CD14-positive monocyte (primary cell): Measurements from ENCODE around the gene ETS1. TPM values are rescaled to one million over a fixed set of nuclear protein-coding genes. Genes with fewer than 3 reads are reported as not detected.

Experiments used
- DNase-seq, 3 donors: peaks; one replicate each; pipeline ENCODE4 v3.0.0-alpha.2; 2011 to 2022
- H2AFZ ChIP-seq: 2 replicates; pipeline ENCODE4 v1.6.0; 2012; ENCODE audit warnings: mild to moderate bottlenecking, low read depth, low read length, inconsistent platforms; ENCODE audit not compliant: insufficient read depth, poor library complexity, severe bottlenecking
- H3K27ac ChIP-seq, 2 donors: 1 replicate in 1 of 2; 2 replicates in 1 of 2; pipeline ENCODE4 v1.5.1; 2012 to 2013; ENCODE audit warnings: low read length in 2 of 2, control low read depth in 1 of 2, inconsistent platforms in 1 of 2, low read depth in 1 of 2, mild to moderate bottlenecking in 1 of 2
- H3K27me3 ChIP-seq, 2 donors: one replicate each; pipeline versions ENCODE4 v1.6.0 to v1.6.1; 2011 to 2013; ENCODE audit warnings: low read length in 2 of 2; ENCODE audit not compliant: control insufficient read depth in 2 of 2, insufficient read depth in 2 of 2
- H3K36me3 ChIP-seq, 2 donors: replicated peaks in 1 of 2; 1 replicate in 1 of 2; 2 replicates in 1 of 2; pipeline versions ENCODE4 v1.5.1 to v1.6.1; 2012 to 2013; ENCODE audit warnings: low read length in 2 of 2, control low read depth in 1 of 2, inconsistent platforms in 1 of 2, mild to moderate bottlenecking in 1 of 2; ENCODE audit not compliant: insufficient read depth in 2 of 2, control insufficient read depth in 1 of 2
- H3K4me1 ChIP-seq, 2 donors: 1 replicate in 1 of 2; 2 replicates in 1 of 2; pipeline versions ENCODE4 v1.5.1 to v1.6.1; 2012 to 2013; ENCODE audit warnings: low read length in 2 of 2, control low read depth in 1 of 2, inconsistent platforms in 1 of 2, mild to moderate bottlenecking in 1 of 2, moderate library complexity in 1 of 2; ENCODE audit not compliant: insufficient read depth in 2 of 2, control insufficient read depth in 1 of 2
- H3K4me2 ChIP-seq: replicated peaks from 2 replicates; pipeline ENCODE3; 2012; ENCODE audit warnings: low read length, moderate library complexity, mild to moderate bottlenecking; ENCODE audit not compliant: poor library complexity, severe bottlenecking; ENCODE audit errors: extremely low read depth
- H3K4me3 ChIP-seq, 3 experiments: fragments of 200-600 bp in 1 of 3; sonication (generic) in 1 of 3; replicated peaks in 1 of 3; 1 replicate in 2 of 3; 2 replicates in 1 of 3; pipeline ENCODE4 v1.5.1; 2011 to 2013; ENCODE audit warnings: low read length in 3 of 3, mild to moderate bottlenecking in 3 of 3, control low read depth in 2 of 3, low read depth in 2 of 3, inconsistent platforms in 1 of 3, moderate library complexity in 1 of 3
- H3K79me2 ChIP-seq: 2 replicates; pipeline ENCODE4 v1.6.0; 2012; ENCODE audit warnings: mild to moderate bottlenecking, control low read depth, inconsistent platforms, low read length, moderate library complexity; ENCODE audit not compliant: insufficient read depth
- H3K9ac ChIP-seq: 2 replicates; pipeline ENCODE4 v1.6.0; 2017; ENCODE audit warnings: low read length, mild to moderate bottlenecking; ENCODE audit not compliant: insufficient read depth, poor library complexity, severe bottlenecking
- H3K9me3 ChIP-seq, 2 donors: replicated peaks in 1 of 2; 1 replicate in 1 of 2; 2 replicates in 1 of 2; pipeline versions ENCODE4 v1.5.1 to v1.6.1; 2012 to 2013; ENCODE audit warnings: low read length in 2 of 2, control low read depth in 1 of 2; ENCODE audit not compliant: control insufficient read depth in 1 of 2, insufficient read depth in 1 of 2
- H4K20me1 ChIP-seq: 2 replicates; pipeline ENCODE4 v1.6.0; 2012; ENCODE audit warnings: mild to moderate bottlenecking, low read length, control low read depth, moderate library complexity; ENCODE audit not compliant: insufficient read depth
- H3K27ac Mint-ChIP-seq, 7 donors: one replicate each; pipeline ENCODE4 v1.8.0; 2020; ENCODE audit warnings: mild to moderate bottlenecking in 7 of 7, mixed read lengths in 7 of 7, moderate library complexity in 6 of 7, inconsistent platforms in 2 of 7
- H3K27me3 Mint-ChIP-seq, 3 donors: one replicate each; pipeline ENCODE4 v1.8.0; 2021 to 2022; ENCODE audit warnings: low read depth in 3 of 3, mild to moderate bottlenecking in 3 of 3, mixed read lengths in 3 of 3, moderate library complexity in 3 of 3, inconsistent platforms in 1 of 3
- H3K36me3 Mint-ChIP-seq, 2 donors: one replicate each; pipeline ENCODE4 v1.8.0; 2020; ENCODE audit warnings: mixed read lengths in 2 of 2, inconsistent platforms in 1 of 2, mild to moderate bottlenecking in 1 of 2
- H3K4me1 Mint-ChIP-seq: one replicate; pipeline ENCODE4 v1.8.0; 2020; ENCODE audit warnings: mild to moderate bottlenecking, mixed read lengths
- H3K4me3 Mint-ChIP-seq, 2 donors: one replicate each; pipeline ENCODE4 v1.8.0; 2020; ENCODE audit warnings: mild to moderate bottlenecking in 2 of 2, mixed read lengths in 2 of 2, moderate library complexity in 1 of 2
- H3K9me3 Mint-ChIP-seq, 7 donors: one replicate each; pipeline ENCODE4 v1.8.0; 2020 to 2022; ENCODE audit warnings: mixed read lengths in 7 of 7, mild to moderate bottlenecking in 6 of 7, moderate library complexity in 6 of 7, inconsistent platforms in 2 of 7
- WGBS: methylation state at CpG from one replicate; pipeline ENCODE4 v1.1.5; 2013; ENCODE audit warnings: missing lambda C conversion rate; ENCODE audit not compliant: insufficient coverage; 5-methylcytosine and 5-hydroxymethylcytosine counted together
- intact Hi-C, 2 donors: fragments of 100-400 bp; cut with micrococcal nuclease; formaldehyde crosslinking; loops; one replicate each; pipeline versions ENCODE4 v1.15.0 to v1.15.1; 2023
- polyA plus RNA-seq, 3 donors: library from polyadenylated mRNA; depleted of rRNA in 1 of 3; unstranded in 2 of 3; stranded (reverse) in 1 of 3; fragments of 300-500 nt in 2 of 3; fragments of >200 nt in 1 of 3; fragmentation: Illumina TruSeq in 2 of 3; gene quantifications; 1 replicate in 2 of 3; 2 replicates in 1 of 3; pipeline ENCODE4 v1.2.3, GENCODE V29; 2012 to 2021
- TF ChIP-seq, protein P1 (sequence below): fragments of 200-600 bp; IDR thresholded peaks from one replicate; pipeline ENCODE4 v1.8.0; 2022; ENCODE audit warnings: antibody characterized with exemption, mild to moderate bottlenecking

Gene ETS1
- polyA plus RNA-seq, 3 donors: 0.67 to 1.6 (median 1.6) TPM

DNA sequence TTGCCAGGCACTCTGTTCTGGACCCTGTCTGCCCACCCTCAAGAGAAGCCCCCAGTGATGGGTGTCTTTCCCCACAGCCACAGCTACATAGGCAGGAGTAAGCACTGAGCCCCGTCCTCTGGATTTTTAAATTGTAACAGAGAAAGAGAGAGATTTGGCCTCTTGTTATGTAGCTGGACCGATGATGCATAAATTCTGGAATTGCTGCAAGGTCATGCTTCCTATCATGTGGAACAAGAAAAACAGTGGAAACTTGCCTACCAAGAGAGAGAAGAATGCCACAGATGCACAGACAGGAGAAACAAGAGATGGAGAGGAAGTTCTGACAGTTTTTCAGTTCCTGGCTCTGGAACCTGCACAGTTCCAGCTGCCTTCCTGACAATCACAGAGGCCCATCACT, 150.2 kb downstream of the ETS1 start:
- Histone ChIP-seq H3K27ac (no peak overlapping the region), H3K4me3 (no peak overlapping the region), H3K4me1 (no peaks in the 10 kb centered on the region), H3K27me3 (no peaks in the 10 kb centered on the region), H4K20me1 (no peaks in the 10 kb centered on the region), H3K9me3 (no peaks in the 10 kb centered on the region), H3K79me2 (no peaks in the 10 kb centered on the region), H3K4me2 (no peak overlapping the region), H3K36me3 (no peaks in the 10 kb centered on the region), H2AFZ (no peak overlapping the region), H3K9ac (no peak overlapping the region)
- 100% methylated on average over 1 of the region's 2 CpGs for WGBS
- TF ChIP-seq, protein P1, sequence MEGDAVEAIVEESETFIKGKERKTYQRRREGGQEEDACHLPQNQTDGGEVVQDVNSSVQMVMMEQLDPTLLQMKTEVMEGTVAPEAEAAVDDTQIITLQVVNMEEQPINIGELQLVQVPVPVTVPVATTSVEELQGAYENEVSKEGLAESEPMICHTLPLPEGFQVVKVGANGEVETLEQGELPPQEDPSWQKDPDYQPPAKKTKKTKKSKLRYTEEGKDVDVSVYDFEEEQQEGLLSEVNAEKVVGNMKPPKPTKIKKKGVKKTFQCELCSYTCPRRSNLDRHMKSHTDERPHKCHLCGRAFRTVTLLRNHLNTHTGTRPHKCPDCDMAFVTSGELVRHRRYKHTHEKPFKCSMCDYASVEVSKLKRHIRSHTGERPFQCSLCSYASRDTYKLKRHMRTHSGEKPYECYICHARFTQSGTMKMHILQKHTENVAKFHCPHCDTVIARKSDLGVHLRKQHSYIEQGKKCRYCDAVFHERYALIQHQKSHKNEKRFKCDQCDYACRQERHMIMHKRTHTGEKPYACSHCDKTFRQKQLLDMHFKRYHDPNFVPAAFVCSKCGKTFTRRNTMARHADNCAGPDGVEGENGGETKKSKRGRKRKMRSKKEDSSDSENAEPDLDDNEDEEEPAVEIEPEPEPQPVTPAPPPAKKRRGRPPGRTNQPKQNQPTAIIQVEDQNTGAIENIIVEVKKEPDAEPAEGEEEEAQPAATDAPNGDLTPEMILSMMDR: no peak
- Mint-ChIP-seq H3K9me3 (peaks cover 0 to 2% (median 0%) of the 10 kb centered on the region in 7 donors), H3K27me3 (peaks cover 1 to 6% (median 2%) of the 10 kb centered on the region in 3 donors), H3K4me3 (no peak overlapping the region), H3K4me1 (no peaks in the 10 kb centered on the region), H3K27ac (no peak overlapping the region), H3K36me3 (no peaks in the 10 kb centered on the region)
- DNase-seq: no peak
- intact Hi-C loops: no loop called here

DNA sequence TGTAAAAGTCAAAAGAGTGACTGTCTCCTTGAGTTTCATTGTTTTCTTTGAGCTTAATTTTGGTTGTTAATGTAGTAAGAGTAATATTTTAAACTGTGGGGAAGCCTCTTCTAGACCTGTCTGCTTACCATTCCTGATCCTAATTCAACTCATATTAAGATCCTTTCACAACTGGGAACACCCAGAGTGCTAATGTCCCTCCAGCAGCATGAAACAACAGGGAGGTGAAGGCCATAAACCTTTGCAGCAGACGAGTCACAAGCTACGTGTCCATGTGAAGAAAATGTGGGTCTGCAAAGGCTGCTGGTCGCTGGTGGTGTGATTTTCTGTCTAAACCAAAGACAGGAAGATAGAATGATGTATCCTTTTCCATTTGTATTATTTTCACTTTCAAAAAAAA, 152.5 kb downstream of the ETS1 start:
- no peak overlapping the region for H3K27ac ChIP-seq
- no peaks in the 10 kb centered on the region for H3K9me3 ChIP-seq
- H3K4me1 ChIP-seq: no peaks in the 10 kb centered on the region
- no peak overlapping the region for H3K4me3 ChIP-seq
- no peak overlapping the region for H3K9ac ChIP-seq
- H3K4me3 Mint-ChIP-seq: no peak overlapping the region
- no peaks in the 10 kb centered on the region for H3K79me2 ChIP-seq
- H4K20me1 ChIP-seq: no peaks in the 10 kb centered on the region
- no peak for DNase-seq
- peaks cover 0 to 6% (median 0%) of the 10 kb centered on the region in 3 donors for H3K27me3 Mint-ChIP-seq
- TF ChIP-seq, protein P1: no peak
- no peaks in the 10 kb centered on the region for H3K9me3 Mint-ChIP-seq
- H3K36me3 ChIP-seq: no peaks in the 10 kb centered on the region
- no peaks in the 10 kb centered on the region for H3K36me3 Mint-ChIP-seq
- no CpG with 5 or more reads among the region's 3 CpGs for WGBS
- intact Hi-C loops: no loop called here
- no peak overlapping the region for H3K4me2 ChIP-seq
- no peak overlapping the region for H2AFZ ChIP-seq
- no peaks in the 10 kb centered on the region for H3K4me1 Mint-ChIP-seq
- H3K27ac Mint-ChIP-seq: no peak overlapping the region
- H3K27me3 ChIP-seq: no peaks in the 10 kb centered on the region
